Mammary epithelial cell (primary cell): ENCODE measurements around the gene RWDD3.

Experiments
- CTCF ChIP-seq, 2 donors: IDR thresholded peaks in 1 of 2; conservative IDR thresholded peaks in 1 of 2; 2 replicates each; pipeline ENCODE4 v1.5.1; 2011 to 2012; ENCODE audit warnings: inconsistent platforms in 2 of 2, low read length in 2 of 2, mild to moderate bottlenecking in 2 of 2, control low read depth in 1 of 2, low read depth in 1 of 2; ENCODE audit not compliant: insufficient read depth in 1 of 2; ENCODE audit errors: extremely low read depth in 1 of 2
- EZH2 ChIP-seq: IDR thresholded peaks from 2 replicates; pipeline ENCODE4 v1.6.1; 2012; ENCODE audit warnings: low read length, inconsistent platforms, borderline replicate concordance

GRCh38 chr1:95219407-95219806, 14.6 kb upstream of the RWDD3 start:
- TF ChIP-seq CTCF (conservative IDR thresholded peaks at IDR 0.05 in 1 of 2, IDR thresholded peaks at IDR 0.05 in 1 of 2; ENCODE audit: extremely low read depth in 1 of 2, insufficient read depth in 1 of 2, low read depth in 1 of 2, low read length in 2 of 2) (no peak), EZH2 (no peak)
